ENCODE data around the gene NDOR1. TPM values are rescaled to one million over a fixed set of nuclear protein-coding genes. Genes with fewer than 3 reads are reported as not detected.

Gene NDOR1
- total and polyA plus RNA-seq, 2 donors (not counting 3 experiments of a cell fraction or from before 2014, with no cell fraction given), result 13.5 to 26.7 TPM

GRCh38 chr9:137234758-137235423 is 29.4 kb downstream of the NDOR1 start:
- no peaks in the 10 kb centered on the region for H4K20me1 ChIP-seq (replicated peaks; ENCODE audit: control insufficient read depth, extremely low read depth, insufficient read depth, low read length)
- no peak overlapping the region for H3K27ac ChIP-seq (ENCODE audit: insufficient read depth, low read depth, low read length)
- H3K27me3 ChIP-seq (ENCODE audit: control insufficient read depth in 2 of 2, insufficient read depth in 2 of 2, low read length in 2 of 2), result no peaks in the 10 kb centered on the region
- H3K9ac ChIP-seq (replicated peaks; ENCODE audit: extremely low read depth, insufficient read depth, low read length), result no peak overlapping the region
- H3K9me3 ChIP-seq (replicated peaks; ENCODE audit: control insufficient read depth, insufficient read depth, low read length), result no peaks in the 10 kb centered on the region
- H3K4me3 ChIP-seq (replicated peaks in 1 of 3; ENCODE audit: insufficient read depth in 1 of 3, low read depth in 1 of 3, low read length in 3 of 3), result no peak overlapping the region
- no peak for DNase-seq (ENCODE audit: low read depth, low spot score)
- H3K36me3 ChIP-seq (ENCODE audit: control insufficient read depth in 2 of 2, extremely low read depth in 1 of 2, insufficient read depth in 2 of 2, low read length in 2 of 2), result no peaks in the 10 kb centered on the region
- POLR2A ChIA-PET, result no interaction called here
- no TSS peak for BruUV-seq (replicated peaks)
- peaks cover 4% of the 10 kb centered on the region for H3K79me2 ChIP-seq (ENCODE audit: control insufficient read depth, insufficient read depth, low read length)
- dilution Hi-C loops (cut with MboI; ENCODE audit: extremely low pct_ligation_motif_present, low sequenced_read_pairs), result no loop called here
- H3K4me1 ChIP-seq (ENCODE audit: control insufficient read depth, extremely low read depth, insufficient read depth, low read length), result no peaks in the 10 kb centered on the region
- intact Hi-C loops (cut with micrococcal nuclease), result loop anchor here (5.0 kb wide), 1 partner anchor 448 kb away; no protein-coding TSS in a partner anchor
- no peak for TF ChIP-seq MAX (IDR thresholded peaks at IDR 0.05; ENCODE audit: insufficient read depth, insufficient read length)
- FAIRE-seq, result no peak
- H3K9me1 ChIP-seq (replicated peaks; ENCODE audit: control insufficient read depth, extremely low read depth, insufficient read depth, low read length), result no peaks in the 10 kb centered on the region
- no peak overlapping the region for H3K4me2 ChIP-seq (ENCODE audit: insufficient read depth, low read length)
- H2AFZ ChIP-seq (ENCODE audit: low read depth, low read length), result no peak overlapping the region
- CTCF ChIA-PET, result interaction anchor here (0.9 to 1.3 kb wide), 6 partner anchors 11 to 206 kb away, joined by 3 to 9 read pairs (median 4); partner anchors contain the start of gene NPDC1

GRCh38 chr9:137235424-137236237 is 30.1 kb downstream of the NDOR1 start:
- TF ChIP-seq EZH2 (IDR thresholded peaks at IDR 0.05; ENCODE audit: borderline replicate concordance, low read depth, low read length, severe bottlenecking) (no peak), POLR2AphosphoS5 (IDR thresholded peaks at IDR 0.05; ENCODE audit: insufficient read depth, low read depth, low read length) (no peak), CTCF (IDR thresholded peaks at IDR 0.05; ENCODE audit: extremely low read depth in 1 of 2, insufficient read depth in 1 of 2, low read depth in 1 of 2, low read length in 2 of 2) (no peak), MYC (IDR thresholded peaks at IDR 0.05; ENCODE audit: low read depth, low read length) (no peak), GATA2 (IDR thresholded peaks at IDR 0.05; ENCODE audit: insufficient read depth, insufficient read length, low read depth, low read length) (no peak), JUN (IDR thresholded peaks at IDR 0.05; ENCODE audit: borderline replicate concordance, insufficient read depth, insufficient read length, low read depth) (no peak), MAX (IDR thresholded peaks at IDR 0.05; ENCODE audit: insufficient read depth, insufficient read length) (no peak), FOS (IDR thresholded peaks at IDR 0.05; ENCODE audit: borderline replicate concordance, insufficient read depth, low read length) (no peak), POLR2A (IDR thresholded peaks at IDR 0.05; ENCODE audit: low read depth, low read length) (no peak)
- CTCF ChIA-PET, result interaction anchor here (0.6 to 2.5 kb wide), 29 partner anchors 11 to 781 kb away, joined by 3 to 63 read pairs (median 6); partner anchors contain the start of genes CYSRT1, NDOR1, NPDC1 and NRARP
- dilution Hi-C loops (cut with MboI; ENCODE audit: extremely low pct_ligation_motif_present, low sequenced_read_pairs) (no loop called here), intact Hi-C loops (cut with micrococcal nuclease) (loop anchor here (1.0 to 5.0 kb wide), 3 partner anchors 13 to 448 kb away; partner anchors contain the start of gene RNF208)
- H3K4me1 ChIP-seq (ENCODE audit: control insufficient read depth, extremely low read depth, insufficient read depth, low read length), result no peaks in the 10 kb centered on the region
- no peaks in the 10 kb centered on the region for H3K9me3 ChIP-seq (replicated peaks; ENCODE audit: control insufficient read depth, insufficient read depth, low read length)
- no peaks in the 10 kb centered on the region for H3K36me3 ChIP-seq (ENCODE audit: control insufficient read depth in 2 of 2, extremely low read depth in 1 of 2, insufficient read depth in 2 of 2, low read length in 2 of 2)
- FAIRE-seq (no peak), DNase-seq (ENCODE audit: low read depth, low spot score) (no peak)
- H4K20me1 ChIP-seq (replicated peaks; ENCODE audit: control insufficient read depth, extremely low read depth, insufficient read depth, low read length), result no peaks in the 10 kb centered on the region
- no peaks in the 10 kb centered on the region for H3K9me1 ChIP-seq (replicated peaks; ENCODE audit: control insufficient read depth, extremely low read depth, insufficient read depth, low read length)
- H3K27ac ChIP-seq (ENCODE audit: insufficient read depth, low read depth, low read length), result no peak overlapping the region
- H2AFZ ChIP-seq (ENCODE audit: low read depth, low read length), result no peak overlapping the region
- H3K27me3 ChIP-seq (ENCODE audit: control insufficient read depth in 2 of 2, insufficient read depth in 2 of 2, low read length in 2 of 2), result no peaks in the 10 kb centered on the region
- POLR2A ChIA-PET, result interaction anchor here (0.6 kb wide), 4 partner anchors 31 to 149 kb away, joined by 3 to 4 read pairs (median 3); partner anchors contain the start of gene MAN1B1
- no peak overlapping the region for H3K4me3 ChIP-seq (replicated peaks in 1 of 3; ENCODE audit: insufficient read depth in 1 of 3, low read depth in 1 of 3, low read length in 3 of 3)
- no peak overlapping the region for H3K9ac ChIP-seq (replicated peaks; ENCODE audit: extremely low read depth, insufficient read depth, low read length)
- H3K79me2 ChIP-seq (ENCODE audit: control insufficient read depth, insufficient read depth, low read length), result peaks cover 4% of the 10 kb centered on the region
- H3K4me2 ChIP-seq (ENCODE audit: insufficient read depth, low read length), result no peak overlapping the region
- BruUV-seq (replicated peaks), result no TSS peak

Measured in endothelial cell of umbilical vein (primary cell).